Subcutaneous abdominal adipose tissue (tissue), 5 donors: ENCODE results near the gene ZNF618.
A peak's percentile ranks its signal among the peaks of the same experiment; 100 is the strongest.

ENCODE experiments used
- H3K27ac ChIP-seq: one replicate; pipeline ENCODE4 v1.7.0; 2013; ENCODE audit warnings: low read depth, mild to moderate bottlenecking, inconsistent platforms, low read length, moderate library complexity
- H3K27me3 ChIP-seq, 5 donors: one replicate each; pipeline ENCODE4 v1.7.0; 2013; ENCODE audit warnings: low read length in 5 of 5, inconsistent platforms in 1 of 5; ENCODE audit not compliant: control insufficient read depth in 5 of 5, insufficient read depth in 4 of 5
- H3K36me3 ChIP-seq, 5 donors: one replicate each; pipeline ENCODE4 v1.7.0; 2013; ENCODE audit warnings: low read length in 5 of 5; ENCODE audit not compliant: control insufficient read depth in 5 of 5, insufficient read depth in 5 of 5
- H3K4me1 ChIP-seq, 5 donors: one replicate each; pipeline ENCODE4 v1.7.0; 2013; ENCODE audit warnings: low read length in 5 of 5, mild to moderate bottlenecking in 3 of 5, moderate library complexity in 1 of 5; ENCODE audit not compliant: control insufficient read depth in 5 of 5, insufficient read depth in 5 of 5
- H3K4me3 ChIP-seq, 5 donors: one replicate each; pipeline ENCODE4 v1.7.0; 2013; ENCODE audit warnings: low read length in 5 of 5, low read depth in 1 of 5
- H3K9ac ChIP-seq, 5 donors: one replicate each; pipeline ENCODE4 v1.7.0; 2013; ENCODE audit warnings: low read length in 5 of 5, mild to moderate bottlenecking in 4 of 5, moderate library complexity in 3 of 5
- H3K9me3 ChIP-seq, 5 donors: one replicate each; pipeline ENCODE4 v1.7.0; 2013; ENCODE audit warnings: low read length in 5 of 5; ENCODE audit not compliant: control insufficient read depth in 5 of 5
- donor health status: healthy.
- donor health status: healthy.
- donor health status: healthy.
- donor health status: healthy.
- donor health status: healthy.

Gene ZNF618

DNA sequence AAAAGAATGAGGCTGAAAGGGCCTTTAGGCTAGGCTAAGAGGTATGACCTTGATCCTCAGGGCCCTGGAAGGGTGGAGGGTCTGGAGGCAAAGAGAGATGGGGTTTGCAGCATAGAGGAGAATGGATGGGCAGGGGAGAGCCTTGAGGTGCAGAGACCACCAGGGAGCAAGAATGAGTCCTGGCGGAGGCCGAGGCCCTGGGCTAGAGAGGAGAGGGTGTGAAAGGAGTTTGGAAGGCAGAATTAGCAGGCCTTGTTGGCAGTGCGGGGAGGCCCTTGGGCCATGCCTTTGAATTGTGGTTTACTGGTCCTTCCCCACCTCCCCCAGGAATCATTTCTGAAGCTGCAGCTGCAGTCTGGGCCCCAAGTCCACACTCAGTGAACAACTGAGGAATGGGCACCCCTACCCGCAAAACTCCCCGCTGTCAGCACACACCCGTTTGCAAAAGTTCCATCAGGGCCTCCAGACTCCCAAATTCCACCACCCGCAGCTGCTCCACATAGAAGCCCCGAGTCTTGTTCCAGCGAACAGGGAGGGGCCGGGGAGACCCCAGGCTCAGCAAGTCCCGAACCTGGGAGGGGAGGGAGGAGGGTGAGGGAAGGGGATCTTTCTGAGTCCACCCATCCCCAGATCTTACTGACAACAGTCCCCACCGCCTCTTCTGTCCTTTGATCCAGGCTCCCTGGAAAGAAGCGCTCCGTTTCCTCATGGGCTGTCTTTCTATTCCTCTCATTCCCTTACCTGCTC, 220.9 kb downstream of the ZNF618 start:
- Histone ChIP-seq H3K36me3 (no peaks in the 10 kb centered on the region), H3K9me3 (peaks cover 0 to 5% (median 0%) of the 10 kb centered on the region in 5 donors), H3K4me1 (peaks cover 0 to 10% (median 8%) of the 10 kb centered on the region in 5 donors), H3K27me3 (peaks cover 8 to 44% (median 37%) of the 10 kb centered on the region in 5 donors), H3K27ac (no peak overlapping the region), H3K9ac (no peak overlapping the region), H3K4me3 (peak overlapping the region in 1 of 5 donors; percentile 37)

- Histone ChIP-seq H3K4me1 (peaks cover 0 to 10% (median 8%) of the 10 kb centered on the region in 5 donors), H3K36me3 (no peaks in the 10 kb centered on the region), H3K4me3 (peak overlapping the region in 3 of 5 donors; percentile 12 to 37 (median 31)), H3K27me3 (peaks cover 8 to 44% (median 37%) of the 10 kb centered on the region in 5 donors), H3K27ac (no peak overlapping the region), H3K9me3 (peaks cover 0 to 6% (median 0%) of the 10 kb centered on the region in 5 donors), H3K9ac (no peak overlapping the region)
Observed at GRCh38 chr9:114097613-114098020, 221.5 kb downstream of the ZNF618 start.

DNA sequence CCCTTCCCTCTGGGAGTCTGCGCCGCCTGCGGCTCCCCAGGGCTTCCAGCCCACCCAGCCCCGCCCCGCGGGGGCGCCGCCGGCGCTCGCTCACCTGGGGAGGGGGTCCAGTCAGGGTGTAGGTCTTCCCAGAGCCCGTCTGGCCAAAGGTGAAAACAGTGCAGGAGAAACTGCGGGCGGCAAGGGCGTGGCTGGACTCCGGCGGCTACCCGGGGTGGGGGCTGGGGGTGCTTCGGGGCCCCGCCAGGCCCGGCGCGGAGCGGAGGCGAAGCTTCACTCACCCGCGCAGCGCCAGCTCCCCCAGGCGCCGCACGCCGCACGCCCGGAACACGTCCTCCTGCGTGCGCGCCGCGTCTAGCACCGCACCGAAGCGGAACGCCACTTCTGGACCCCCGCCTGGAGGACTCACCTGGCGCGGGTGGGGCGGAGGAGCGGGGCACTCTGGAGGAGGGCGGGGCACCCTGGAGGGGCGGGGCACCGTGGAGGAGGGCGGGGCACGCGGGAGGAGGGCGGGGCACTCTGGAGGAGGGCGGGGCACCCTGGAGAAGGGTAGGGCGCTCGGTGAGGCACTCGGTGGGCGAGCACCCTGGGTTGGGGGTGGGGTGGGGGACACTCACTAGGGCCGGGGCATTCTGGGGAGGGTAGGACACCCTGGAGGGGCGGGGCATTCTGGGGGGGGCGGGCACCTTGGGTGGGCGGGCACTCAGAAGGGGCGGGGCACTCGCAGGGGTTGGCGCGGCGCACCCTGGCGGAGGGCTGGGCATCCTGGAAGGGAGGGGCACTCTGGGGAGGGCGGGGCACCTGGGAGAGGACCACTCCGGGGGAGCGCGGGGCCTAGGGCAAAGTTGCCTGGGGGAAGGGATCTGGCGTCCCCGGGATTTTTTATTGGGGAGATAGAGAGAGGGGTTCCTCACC, 222.2 kb downstream of the ZNF618 start:
- no peak overlapping the region for H3K27ac ChIP-seq
- peaks cover 0 to 10% (median 8%) of the 10 kb centered on the region in 5 donors for H3K4me1 ChIP-seq
- peak overlapping the region in 3 of 5 donors; percentile 12 to 37 (median 31) for H3K4me3 ChIP-seq
- peaks cover 0 to 6% (median 0%) of the 10 kb centered on the region in 5 donors for H3K9me3 ChIP-seq
- no peak overlapping the region for H3K9ac ChIP-seq
- no peaks in the 10 kb centered on the region for H3K36me3 ChIP-seq
- peaks cover 8 to 43% (median 37%) of the 10 kb centered on the region in 5 donors for H3K27me3 ChIP-seq

GRCh38 chr9:114098936-114099668, 223.0 kb downstream of the ZNF618 start, which contains the start of gene KIF12:
Gene KIF12 (minus strand): TSS chr9:114099292. CDS start chr9:114099276, 16 bp downstream.
- Histone ChIP-seq H3K9me3 (peaks cover 0 to 6% (median 0%) of the 10 kb centered on the region in 5 donors), H3K4me1 (peaks cover 0 to 10% (median 8%) of the 10 kb centered on the region in 5 donors), H3K4me3 (peak within 1 kb of the TSS in 3 of 5 donors; percentile 12 to 37 (median 31)), H3K36me3 (no peaks in the 10 kb centered on the region), H3K27me3 (peaks cover 8 to 43% (median 37%) of the 10 kb centered on the region in 5 donors), H3K27ac (no peak within 1 kb of the TSS), H3K9ac (no peak within 1 kb of the TSS)

DNA sequence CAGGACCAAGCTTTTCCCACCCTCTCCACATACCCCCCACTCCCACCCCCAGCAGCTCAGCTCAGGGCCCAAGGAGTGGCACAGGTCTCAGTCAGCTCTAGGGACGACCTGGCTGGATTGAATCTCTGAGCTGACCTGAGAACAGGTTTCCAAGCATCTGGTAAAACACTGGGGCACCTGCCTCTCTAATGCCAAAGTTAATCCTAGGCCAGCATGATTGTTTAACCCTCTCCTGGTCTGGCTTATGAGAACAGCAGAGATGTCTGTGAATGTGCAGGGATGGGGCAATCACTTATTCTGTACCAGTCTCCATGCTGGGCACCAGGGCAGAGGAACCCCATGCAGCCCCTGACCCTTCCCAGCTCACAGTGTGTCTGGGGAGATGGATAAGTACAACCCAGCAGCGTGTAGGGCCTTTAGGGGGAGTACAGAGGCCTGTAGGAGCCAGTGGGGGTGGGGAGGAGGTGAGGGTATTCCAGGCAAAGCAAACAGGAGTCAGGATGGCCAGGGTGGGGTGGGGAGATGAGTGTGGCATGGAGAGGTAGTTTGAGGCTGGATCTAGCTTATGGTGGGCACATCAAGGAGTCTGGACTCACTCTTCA, 223.7 kb downstream of the ZNF618 start:
- Histone ChIP-seq H3K9ac (no peak overlapping the region), H3K9me3 (peaks cover 0 to 6% (median 0%) of the 10 kb centered on the region in 5 donors), H3K4me1 (peaks cover 0 to 10% (median 8%) of the 10 kb centered on the region in 5 donors), H3K27me3 (peaks cover 8 to 43% (median 33%) of the 10 kb centered on the region in 5 donors), H3K27ac (no peak overlapping the region), H3K36me3 (no peaks in the 10 kb centered on the region), H3K4me3 (no peak overlapping the region)

DNA sequence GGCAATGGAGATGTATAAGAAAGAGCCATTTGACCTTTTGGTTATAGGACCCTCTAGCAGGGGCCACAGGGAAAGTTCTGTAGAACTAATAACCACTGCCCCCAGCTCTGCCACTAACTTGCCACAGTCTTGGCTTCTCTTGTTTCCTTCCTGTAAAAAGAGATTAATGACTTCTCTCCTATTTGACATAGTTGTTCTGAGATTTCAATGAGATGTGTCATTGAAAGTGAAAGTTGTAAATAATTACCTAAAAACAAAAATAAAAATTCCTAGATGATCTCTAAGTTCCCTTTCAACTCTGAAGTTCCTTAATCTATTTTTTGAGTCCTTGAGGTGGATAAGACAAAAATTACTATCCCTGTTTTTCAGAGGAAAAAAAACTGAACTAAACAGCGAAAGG, 224.4 kb downstream of the ZNF618 start:
- Histone ChIP-seq H3K4me3 (no peak overlapping the region), H3K27ac (no peak overlapping the region), H3K4me1 (peaks cover 0 to 14% (median 8%) of the 10 kb centered on the region in 5 donors), H3K9me3 (peaks cover 0 to 6% (median 0%) of the 10 kb centered on the region in 5 donors), H3K27me3 (peaks cover 8 to 35% (median 26%) of the 10 kb centered on the region in 5 donors), H3K36me3 (no peaks in the 10 kb centered on the region), H3K9ac (no peak overlapping the region)

DNA sequence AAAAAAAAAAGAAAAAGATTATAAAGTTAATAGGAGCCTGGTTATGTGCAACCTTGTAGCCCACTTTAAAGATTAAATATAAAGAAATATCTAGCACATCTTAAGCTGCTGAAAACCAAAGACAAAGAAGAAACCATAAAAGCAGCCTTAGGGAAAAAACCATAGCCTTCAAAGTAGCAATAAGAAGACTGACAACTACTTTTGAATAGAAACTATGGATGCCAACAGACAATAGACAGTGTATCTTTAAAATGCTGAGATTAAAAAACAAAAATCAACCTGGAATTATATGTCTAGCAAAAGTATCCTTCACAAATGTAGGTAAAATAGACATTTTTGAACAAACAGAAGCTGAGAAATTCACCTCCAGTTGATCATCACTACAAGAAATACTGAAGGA, 226.4 kb downstream of the ZNF618 start:
- no peak overlapping the region for H3K27ac ChIP-seq
- H3K4me3 ChIP-seq, result no peak overlapping the region
- H3K9me3 ChIP-seq, result peaks cover 0 to 6% (median 0%) of the 10 kb centered on the region in 5 donors
- H3K36me3 ChIP-seq, result no peaks in the 10 kb centered on the region
- peaks cover 0 to 11% (median 7%) of the 10 kb centered on the region in 5 donors for H3K4me1 ChIP-seq
- peaks cover 4 to 17% (median 10%) of the 10 kb centered on the region in 5 donors for H3K27me3 ChIP-seq
- no peak overlapping the region for H3K9ac ChIP-seq

DNA sequence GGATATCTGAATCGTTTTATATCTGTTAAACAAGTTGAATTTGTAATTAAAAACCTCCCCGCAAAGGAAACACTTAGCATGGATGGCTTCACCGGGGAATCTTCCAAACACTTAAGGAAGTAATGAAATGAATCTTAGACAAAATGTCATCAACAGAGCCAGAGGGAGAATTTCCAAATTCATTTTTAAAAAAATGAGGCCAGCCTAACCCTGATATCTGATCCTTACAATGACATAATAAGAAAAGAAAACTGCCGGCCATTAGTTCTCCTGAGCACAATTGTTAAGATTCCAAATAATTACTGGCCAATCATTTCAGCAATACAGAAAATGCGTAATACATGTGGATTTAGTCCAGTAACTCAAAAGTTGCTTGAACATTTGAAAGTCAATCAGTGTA, 229.1 kb downstream of the ZNF618 start:
- Histone ChIP-seq H3K9me3 (peaks cover 0 to 6% (median 0%) of the 10 kb centered on the region in 5 donors), H3K9ac (no peak overlapping the region), H3K4me3 (no peak overlapping the region), H3K36me3 (no peaks in the 10 kb centered on the region), H3K4me1 (peaks cover 0 to 7% (median 0%) of the 10 kb centered on the region in 5 donors), H3K27ac (no peak overlapping the region), H3K27me3 (no peaks in the 10 kb centered on the region)
